ENCODE measurements around the gene CDH15.
"Not testable (repeated sequence)": the region's sequence is repeated elsewhere in the genome, so short reads cannot be mapped to it uniquely, and the experiment has no call there.

Gene CDH15

GRCh38 chr16:89156740-89157645, 14.6 kb upstream of the CDH15 start:
- FAIRE-seq, result no peak

GRCh38 chr16:89157778-89158177, 13.8 kb upstream of the CDH15 start:
- no peak for FAIRE-seq

- no peak for FAIRE-seq
Observed at GRCh38 chr16:89159066-89159849, 12.3 kb upstream of the CDH15 start.

- no peak for FAIRE-seq
Observed at GRCh38 chr16:89159850-89160354, 11.6 kb upstream of the CDH15 start.

GRCh38 chr16:89160977-89161701, 10.4 kb upstream of the CDH15 start:
- no peak for FAIRE-seq

GRCh38 chr16:89161763-89162713, 9.5 kb upstream of the CDH15 start:
- FAIRE-seq, result no peak

- FAIRE-seq, result no peak
Observed at GRCh38 chr16:89163297-89163696, 8.3 kb upstream of the CDH15 start.

GRCh38 chr16:89164436-89164835, 7.1 kb upstream of the CDH15 start:
- no peak for FAIRE-seq

- FAIRE-seq, result no peak
Observed at GRCh38 chr16:89164847-89165680, 6.5 kb upstream of the CDH15 start.

- not testable (repeated sequence) for FAIRE-seq
Observed at GRCh38 chr16:89165681-89165979, 5.9 kb upstream of the CDH15 start.

- no peak for FAIRE-seq
Observed at GRCh38 chr16:89166696-89167424, 4.7 kb upstream of the CDH15 start.

- no peak for FAIRE-seq
Observed at GRCh38 chr16:89167425-89167941, 4.1 kb upstream of the CDH15 start.

- no peak for FAIRE-seq
Observed at GRCh38 chr16:89168381-89169189, 3.0 kb upstream of the CDH15 start.

GRCh38 chr16:89169778-89170177, 1.8 kb upstream of the CDH15 start:
- no peak for FAIRE-seq

- no peak for FAIRE-seq
Observed at GRCh38 chr16:89170346-89171215, 967 bp upstream of the CDH15 start.

GRCh38 chr16:89172171-89172527, 601 bp downstream of the CDH15 start:
- no peak for FAIRE-seq

GRCh38 chr16:89172528-89173173, 1.1 kb downstream of the CDH15 start:
- no peak for FAIRE-seq

Measured in endometrium (tissue), 2 donors.